Right lung (tissue), 5 donors: ENCODE data around the gene RNF225. TPM values are rescaled to one million over a fixed set of nuclear protein-coding genes. Genes with fewer than 3 reads are reported as not detected.
A peak's percentile ranks its signal among the peaks of the same experiment; 100 is the strongest.
"Not testable (repeated sequence)": the region's sequence is repeated elsewhere in the genome, so short reads cannot be mapped to it uniquely, and the experiment has no call there.

Source experiments
- DNase-seq, 2 donors: peaks; one replicate each; pipeline ENCODE4 v3.0.0-alpha.2; 2013
- polyA plus RNA-seq, 5 donors: library from polyadenylated mRNA; unstranded; fragments of 120-200 nt; gene quantifications; one replicate each; pipeline versions ENCODE4 v1.2.1 to v1.2.3, GENCODE V29; 2013; ENCODE audit warnings: inconsistent platforms in 1 of 5, low replicate concordance in 1 of 5; ENCODE audit not compliant: insufficient read length in 5 of 5, insufficient read depth in 1 of 5

Gene RNF225
- polyA plus RNA-seq, 5 donors, result not detected

- peak; percentile 97 for DNase-seq
These were observed 8.7 kb upstream of the RNF225 start, which contains the start of gene RPS5 for GRCh38 chr19:58386576-58387337. Gene RPS5, plus strand, starts transcription at chr19:58387269. Its CDS starts 869 bp downstream, at chr19:58388138.

GRCh38 chr19:58387338-58388174, 7.9 kb upstream of the RNF225 start:
- DNase-seq, result no peak

GRCh38 chr19:58388175-58388526, 7.3 kb upstream of the RNF225 start:
- no peak for DNase-seq

GRCh38 chr19:58392945-58393724, 2.3 kb upstream of the RNF225 start:
- DNase-seq, result no peak

GRCh38 chr19:58393725-58394033, 1.8 kb upstream of the RNF225 start:
- no peak for DNase-seq

DNA sequence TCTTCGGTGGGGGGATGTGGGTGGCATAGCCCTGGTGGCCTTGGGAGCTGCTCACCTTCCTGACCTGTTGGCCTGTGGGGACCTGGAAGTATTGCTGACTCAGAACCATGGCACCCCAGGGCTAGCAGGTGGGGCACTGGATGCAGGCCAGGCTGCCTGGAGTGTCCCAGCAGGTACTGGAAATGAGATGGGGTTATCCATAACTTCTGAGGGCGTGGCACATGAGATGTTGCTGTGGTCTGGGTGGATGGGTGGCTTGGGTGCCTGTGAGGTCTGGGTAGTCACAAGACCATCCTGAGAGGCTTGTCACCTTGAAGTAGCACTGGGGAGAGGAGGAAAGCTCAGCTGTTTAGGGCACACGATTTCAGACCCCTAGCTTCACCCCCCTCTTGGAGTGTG, 636 bp upstream of the RNF225 start:
- DNase-seq, result no peak

DNA sequence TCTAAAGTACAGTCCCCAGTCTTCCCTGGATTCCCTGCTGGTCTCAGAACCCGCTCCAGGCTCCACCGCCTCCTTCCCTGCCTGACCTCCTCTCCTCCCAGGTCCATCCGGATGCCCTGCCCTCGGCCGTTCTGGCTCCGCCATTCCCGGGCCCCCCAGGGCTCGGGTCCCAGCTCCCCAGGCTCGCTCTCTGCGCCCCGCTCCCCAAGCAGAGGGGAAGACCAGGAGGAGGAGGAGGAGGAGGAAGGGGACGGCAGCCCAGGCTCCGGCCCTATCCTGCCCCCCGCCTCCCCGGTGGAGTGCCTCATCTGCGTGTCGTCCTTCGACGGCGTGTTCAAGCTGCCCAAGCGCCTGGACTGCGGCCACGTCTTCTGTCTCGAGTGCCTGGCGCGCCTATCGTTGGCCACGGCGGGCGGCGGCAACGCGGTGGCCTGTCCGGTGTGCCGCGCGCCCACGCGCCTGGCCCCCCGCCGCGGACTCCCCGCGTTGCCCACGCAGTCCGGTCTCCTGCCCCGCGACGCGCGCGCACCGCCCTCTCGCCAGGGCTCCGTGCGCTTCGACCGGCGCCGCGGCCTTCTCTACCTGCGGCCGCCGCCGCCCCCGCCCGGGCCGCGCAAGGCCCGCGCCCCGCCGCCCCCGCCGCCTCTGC, 647 bp downstream of the RNF225 start:
- no peak for DNase-seq

GRCh38 chr19:58396691-58397532, 1.5 kb downstream of the RNF225 start:
- DNase-seq, result no peak

- DNase-seq, result no peak
These were observed 2.1 kb downstream of the RNF225 start for GRCh38 chr19:58397533-58398037.

- DNase-seq, result no peak
These were observed 2.6 kb downstream of the RNF225 start for GRCh38 chr19:58398087-58398486.

GRCh38 chr19:58398545-58398944, 3.1 kb downstream of the RNF225 start:
- DNase-seq, result no peak

GRCh38 chr19:58399903-58400302, 4.4 kb downstream of the RNF225 start:
- no peak for DNase-seq

DNA sequence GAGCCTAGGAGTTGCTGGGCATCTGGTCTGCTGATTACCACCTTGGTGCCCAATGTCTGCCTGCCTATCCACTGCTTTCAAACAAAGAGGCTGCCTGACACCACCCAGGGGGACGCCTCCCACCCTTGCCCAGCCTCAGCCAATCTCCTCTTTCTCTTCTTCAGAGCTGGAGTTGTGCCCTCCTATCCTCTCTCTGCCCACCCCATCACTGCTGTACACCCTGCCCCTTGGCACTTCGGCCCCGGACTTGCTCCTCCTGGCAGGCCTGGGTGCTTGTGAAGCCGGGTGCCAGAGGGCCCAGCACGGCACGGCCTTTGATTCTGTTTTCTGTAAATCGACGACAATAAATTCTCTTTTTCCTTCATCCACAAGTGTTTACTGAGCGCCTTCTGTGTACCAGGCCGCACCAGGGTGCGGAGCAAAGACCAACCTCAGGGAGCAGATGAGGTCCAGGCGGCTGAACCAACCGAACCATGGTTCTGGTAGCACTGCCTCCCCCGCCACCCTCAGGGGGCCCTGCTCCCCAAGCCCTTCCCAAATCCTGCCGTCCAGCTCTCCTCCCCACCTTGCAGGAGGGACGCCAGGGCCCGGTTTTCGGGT, 5.0 kb downstream of the RNF225 start:
- DNase-seq, result no peak

DNA sequence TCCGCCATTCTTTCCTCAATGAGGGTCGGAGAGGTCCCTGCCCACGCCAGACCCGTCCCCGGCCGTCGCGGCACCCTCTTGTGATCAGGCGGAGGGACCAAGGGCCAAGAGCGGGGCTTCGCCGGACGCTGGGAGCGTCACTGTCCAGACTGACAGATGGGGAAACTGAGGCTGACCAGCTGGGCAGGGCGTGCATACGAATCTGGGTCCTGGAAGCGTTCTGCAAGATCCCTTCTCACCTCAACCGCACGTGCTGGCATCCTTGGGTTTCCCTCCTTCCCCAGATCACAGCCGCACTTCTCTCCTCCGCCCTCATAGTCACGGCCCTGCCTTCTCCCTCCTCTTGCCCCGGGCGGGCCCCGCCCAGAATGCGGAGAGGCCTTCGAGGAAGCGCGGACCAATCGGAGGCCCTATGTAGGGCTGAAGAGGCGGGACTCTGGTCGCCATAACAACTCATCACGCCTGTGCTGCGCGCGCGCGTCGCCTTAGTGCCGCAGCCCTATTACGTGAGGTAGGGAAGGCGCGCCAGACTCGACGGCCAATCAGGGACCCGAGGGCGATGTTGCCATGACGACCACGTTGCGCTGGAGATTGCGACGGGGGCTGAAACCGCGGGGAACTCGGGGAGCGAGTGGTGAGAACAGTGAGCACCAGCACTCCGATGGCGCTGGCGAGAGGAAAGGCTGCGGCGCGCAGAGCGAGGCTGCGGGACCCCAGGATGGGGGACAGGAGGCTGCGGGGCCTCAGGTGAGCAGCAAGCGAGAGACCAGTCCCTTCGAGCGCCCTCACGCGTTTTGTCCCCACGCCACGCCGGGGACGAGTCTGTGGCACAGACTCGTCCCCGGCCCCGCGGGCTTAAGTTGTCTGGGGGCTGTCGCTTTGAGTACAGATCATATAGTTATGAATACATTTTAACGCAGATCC, 5.7 kb downstream of the RNF225 start:
- DNase-seq, result peak; percentile 100

- no peak for DNase-seq
These were observed 6.5 kb downstream of the RNF225 start for GRCh38 chr19:58401840-58402421.

DNA sequence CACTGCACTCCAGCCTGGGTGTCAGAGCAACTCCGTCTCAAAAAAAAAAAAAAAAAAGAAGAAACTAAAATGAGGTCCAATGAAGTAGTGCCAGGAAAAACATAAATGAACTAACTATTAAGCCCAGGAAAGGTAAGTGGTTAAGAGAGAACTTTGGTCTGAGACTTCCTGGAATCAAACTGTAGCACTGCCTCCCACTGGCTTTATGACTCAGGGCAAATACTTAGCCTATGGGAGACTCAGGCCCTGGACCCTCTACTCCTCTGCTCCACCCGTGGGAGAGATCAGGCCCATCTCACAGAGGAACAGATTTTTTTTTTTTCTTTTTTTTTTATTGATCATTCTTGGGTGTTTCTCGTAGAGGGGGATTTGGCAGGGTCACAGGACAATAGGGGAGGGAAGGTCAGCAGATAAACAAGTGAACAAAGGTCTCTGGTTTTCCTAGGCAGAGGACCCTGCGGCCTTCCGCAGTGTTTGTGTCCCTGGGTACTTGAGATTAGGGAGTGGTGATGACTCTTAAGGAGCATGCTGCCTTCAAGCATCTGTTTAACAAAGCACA, 8.5 kb downstream of the RNF225 start:
- not testable (repeated sequence) for DNase-seq

GRCh38 chr19:58406818-58407657, 11.6 kb downstream of the RNF225 start:
- no peak for DNase-seq
